ENCODE measurements around the gene BEAN1. TPM values are rescaled to one million over a fixed set of nuclear protein-coding genes. Genes with fewer than 3 reads are reported as not detected.

Gene BEAN1
- total RNA-seq, 6 donors from 2014 or later = 0.22 to 1.0 (median 0.35) TPM; not detected in 2

GRCh38 chr16:66388350-66389139, 38.5 kb upstream of the BEAN1 start:
- DNase-seq (no peak), ATAC-seq (ENCODE audit: low FRiP score in 2 of 2) (no peak)
- Histone ChIP-seq H3K4me3 (no peak overlapping the region), H3K9me3 (no peaks in the 10 kb centered on the region), H3K36me3 (peaks cover 0 to 55% (median 7%) of the 10 kb centered on the region in 4 donors), H3K27ac (peak overlapping the region in 2 of 4 donors; percentile 49 to 73), H3K4me1 (peaks cover 2 to 12% (median 8%) of the 10 kb centered on the region in 4 donors), H3K27me3 (no peaks in the 10 kb centered on the region)
- TF ChIP-seq EP300 (IDR thresholded peaks at IDR 0.05) (no peak), POLR2AphosphoS5 (IDR thresholded peaks at IDR 0.05) (no peak), CTCF (IDR thresholded peaks at IDR 0.05) (no peak), POLR2A (IDR thresholded peaks at IDR 0.05) (no peak)
- WGBS, 2 donors = 70 to 88% methylated on average over 6 of the region's 6 CpGs

DNA sequence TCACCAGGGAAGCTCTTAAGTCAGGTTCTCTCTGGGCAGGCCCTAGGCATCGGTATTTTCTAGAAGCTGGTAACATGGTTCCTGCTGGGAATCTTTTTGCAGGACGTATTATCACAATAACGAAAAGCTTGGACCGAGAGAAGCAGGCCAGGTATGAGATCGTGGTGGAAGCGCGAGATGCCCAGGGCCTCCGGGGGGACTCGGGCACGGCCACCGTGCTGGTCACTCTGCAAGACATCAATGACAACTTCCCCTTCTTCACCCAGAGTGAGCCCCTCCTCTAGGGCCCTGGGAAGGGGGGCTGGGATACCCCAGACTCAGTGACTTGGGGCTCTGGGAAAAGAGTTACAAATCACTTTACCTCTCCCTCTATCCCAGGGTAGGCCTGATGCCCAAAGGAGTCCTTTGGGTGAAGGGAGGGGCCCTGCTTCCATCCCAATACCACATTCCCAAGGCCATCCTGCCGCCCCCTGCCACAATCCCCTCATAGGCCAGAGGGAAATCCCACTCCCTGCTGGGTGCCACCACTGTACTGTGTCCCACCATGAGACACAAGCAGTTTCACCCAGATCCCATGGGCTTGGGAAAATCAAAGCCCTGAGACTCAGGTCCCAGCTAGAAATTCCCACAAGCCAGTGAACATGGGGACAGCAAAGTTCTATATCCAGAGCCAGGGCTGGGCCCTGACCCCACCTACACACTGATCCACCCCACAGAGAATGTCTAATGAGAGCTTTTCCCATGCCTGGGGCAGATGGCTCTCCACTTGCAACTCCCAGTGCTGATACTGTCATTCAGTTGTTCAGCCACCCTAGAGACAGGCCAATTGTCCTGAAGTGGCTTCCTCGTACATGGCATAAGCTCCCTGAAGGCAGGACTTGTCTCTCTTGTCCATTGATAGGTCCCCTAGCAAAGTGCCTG, 37.6 kb upstream of the BEAN1 start:
- H3K27ac ChIP-seq = no peak overlapping the region
- TF ChIP-seq POLR2AphosphoS5 (IDR thresholded peaks at IDR 0.05) (no peak), EP300 (IDR thresholded peaks at IDR 0.05) (no peak), POLR2A (IDR thresholded peaks at IDR 0.05) (no peak), CTCF (IDR thresholded peaks at IDR 0.05) (no peak)
- DNase-seq (peak; percentile 7 to 61), ATAC-seq (ENCODE audit: low FRiP score in 2 of 2) (no peak)
- H3K4me1 ChIP-seq = peaks cover 0 to 12% (median 7%) of the 10 kb centered on the region in 4 donors
- H3K27me3 ChIP-seq = no peaks in the 10 kb centered on the region
- peaks cover 0 to 55% (median 7%) of the 10 kb centered on the region in 4 donors for H3K36me3 ChIP-seq
- 93% methylated on average over 13 of the region's 13 CpGs for WGBS, 2 donors
- H3K4me3 ChIP-seq = no peak overlapping the region
- no peaks in the 10 kb centered on the region for H3K9me3 ChIP-seq

DNA sequence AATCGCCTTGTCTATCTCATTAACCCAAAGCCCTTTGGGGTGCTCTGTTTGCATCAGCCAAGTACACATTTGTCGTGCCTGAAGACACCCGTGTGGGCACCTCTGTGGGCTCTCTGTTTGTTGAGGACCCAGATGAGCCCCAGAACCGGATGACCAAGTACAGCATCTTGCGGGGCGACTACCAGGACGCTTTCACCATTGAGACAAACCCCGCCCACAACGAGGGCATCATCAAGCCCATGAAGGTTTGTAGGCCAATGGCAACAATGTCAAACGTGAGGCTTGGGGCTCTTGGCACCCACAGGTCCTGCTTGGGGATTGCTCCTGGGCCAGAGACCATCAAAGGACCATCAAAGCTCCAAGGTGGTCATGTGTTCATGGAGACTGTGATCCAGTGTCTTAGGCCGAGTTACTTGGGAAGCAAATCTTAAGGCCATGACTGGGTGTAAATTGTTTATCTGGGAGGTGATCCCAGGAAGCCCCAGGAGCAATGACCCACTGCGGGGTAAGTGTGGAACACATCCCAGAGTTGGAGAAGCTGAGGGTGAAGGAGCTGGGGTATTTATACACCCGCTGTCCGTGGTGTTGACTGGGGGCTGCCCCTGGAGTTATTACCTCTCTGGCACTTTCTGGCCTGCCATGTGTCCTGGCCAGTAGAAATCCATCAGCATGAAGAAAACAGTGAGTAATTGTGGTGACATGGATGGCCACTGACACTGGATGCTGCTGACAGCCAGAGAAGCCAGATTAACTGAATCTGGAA, 36.6 kb upstream of the BEAN1 start:
- 81 to 84% methylated on average over 13 to 14 of the region's 14 CpGs for WGBS, 2 donors
- TF ChIP-seq POLR2AphosphoS5 (IDR thresholded peaks at IDR 0.05) (no peak), EP300 (IDR thresholded peaks at IDR 0.05) (no peak), CTCF (IDR thresholded peaks at IDR 0.05) (no peak)
- no peak for ATAC-seq (ENCODE audit: low FRiP score in 2 of 2)
- DNase-seq = no peak
- peaks cover 0 to 58% (median 7%) of the 10 kb centered on the region in 4 donors for H3K36me3 ChIP-seq
- no peaks in the 10 kb centered on the region for H3K9me3 ChIP-seq
- peaks cover 0 to 10% (median 7%) of the 10 kb centered on the region in 4 donors for H3K4me1 ChIP-seq
- no peaks in the 10 kb centered on the region for H3K27me3 ChIP-seq
- H3K27ac ChIP-seq = no peak overlapping the region
- no peak overlapping the region for H3K4me3 ChIP-seq

DNA sequence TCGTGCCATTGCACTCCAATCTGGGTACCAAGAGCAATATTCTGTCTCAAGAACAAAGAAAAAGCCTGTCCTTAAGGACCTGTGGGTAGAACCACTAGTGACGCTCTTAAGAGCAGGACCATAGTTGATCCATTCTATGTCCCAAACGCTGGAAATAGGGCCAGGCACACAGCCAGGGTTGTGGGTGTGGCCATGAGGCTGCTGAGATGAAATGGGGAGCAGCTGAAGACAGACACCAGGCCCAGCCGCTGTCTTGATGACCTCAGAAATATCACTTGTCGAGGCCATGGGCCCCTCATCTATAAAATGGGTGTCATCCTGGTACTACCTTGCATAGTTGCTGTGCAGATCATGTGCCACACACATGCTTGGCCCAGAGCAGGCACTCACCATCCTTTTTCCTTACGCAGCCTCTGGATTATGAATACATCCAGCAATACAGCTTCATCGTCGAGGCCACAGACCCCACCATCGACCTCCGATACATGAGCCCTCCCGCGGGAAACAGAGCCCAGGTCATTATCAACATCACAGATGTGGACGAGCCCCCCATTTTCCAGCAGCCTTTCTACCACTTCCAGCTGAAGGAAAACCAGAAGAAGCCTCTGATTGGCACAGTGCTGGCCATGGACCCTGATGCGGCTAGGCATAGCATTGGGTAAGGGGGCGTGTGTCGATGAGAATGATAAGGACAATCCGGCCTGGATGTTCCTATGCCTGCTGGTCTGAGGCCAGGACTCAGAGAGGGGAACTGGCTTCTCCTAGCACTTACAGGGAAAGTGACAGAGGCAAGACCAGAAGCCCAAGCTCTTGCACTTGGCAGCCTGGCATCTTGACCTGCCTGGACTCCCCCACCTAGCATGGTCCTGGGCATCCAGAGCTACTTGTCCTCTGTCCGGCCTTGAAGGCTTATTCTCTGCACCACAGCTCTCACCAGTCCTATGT, 35.1 kb upstream of the BEAN1 start:
- peak in 1 of 2 donors; percentile 38 for ATAC-seq (ENCODE audit: low FRiP score in 2 of 2)
- Histone ChIP-seq H3K9me3 (no peaks in the 10 kb centered on the region), H3K27ac (no peak overlapping the region), H3K4me1 (peaks cover 0 to 8% (median 2%) of the 10 kb centered on the region in 4 donors), H3K4me3 (no peak overlapping the region), H3K27me3 (no peaks in the 10 kb centered on the region), H3K36me3 (peaks cover 0 to 57% (median 11%) of the 10 kb centered on the region in 4 donors)
- 78 to 82% methylated on average over 14 to 18 of the region's 18 CpGs for WGBS, 2 donors
- DNase-seq = no peak
- TF ChIP-seq POLR2A (IDR thresholded peaks at IDR 0.05) = no peak
- TF ChIP-seq POLR2AphosphoS5 (IDR thresholded peaks at IDR 0.05) = no peak
- TF ChIP-seq EP300 (IDR thresholded peaks at IDR 0.05) = no peak
- no peak for TF ChIP-seq CTCF (IDR thresholded peaks at IDR 0.05)
